OCI-LY7 (cell line): ENCODE measurements around the gene IER3. TPM values are rescaled to one million over a fixed set of nuclear protein-coding genes. Genes with fewer than 3 reads are reported as not detected.

Experiments used
- BruUV-seq: library from RNA; stranded (reverse); fragments of 400-500 nt; replicated peaks from 2 replicates; lab custom pipeline; 2021; lab: Mats Ljungman, UMichigan
- CTCF ChIA-PET: fragments of 300-600 bp; sonication (Branson Sonifier 250); formaldehyde crosslinking; loops from one replicate; lab custom pipeline; 2022; ENCODE audit warnings: antibody characterized with exemption; ENCODE audit not compliant: unreplicated experiment; lab: Charles Lee
- POLR2A ChIA-PET: fragments of 300-600 bp; sonication (Branson Sonifier 250); formaldehyde crosslinking; loops from one replicate; lab custom pipeline; 2022; ENCODE audit warnings: antibody characterized with exemption; lab: Charles Lee
- DNase-seq: peaks from one replicate; pipeline ENCODE4 v3.0.0-alpha.2; 2015; ENCODE audit warnings: low spot score
- H2AFZ ChIP-seq: fragments of 200-600 bp; sonication (generic), shearing (Covaris generic); 2 replicates; pipeline ENCODE4 v1.6.1; 2014; ENCODE audit warnings: mild to moderate bottlenecking, antibody characterized with exemption, low read length, moderate library complexity
- H3K27ac ChIP-seq: fragments of 200-600 bp; sonication (generic); 2 replicates; pipeline ENCODE4 v1.5.1; 2014; ENCODE audit warnings: mixed run types, low read depth, mild to moderate bottlenecking, moderate library complexity, low read length, inconsistent platforms; ENCODE audit not compliant: poor library complexity, severe bottlenecking
- H3K36me3 ChIP-seq: fragments of 200-600 bp; sonication (generic); 2 replicates; pipeline ENCODE4 v1.6.1; 2014; ENCODE audit warnings: mild to moderate bottlenecking, antibody characterized with exemption, low read length, moderate library complexity, mixed read lengths; ENCODE audit not compliant: insufficient read depth
- H3K4me1 ChIP-seq: fragments of 200-600 bp; sonication (generic); 2 replicates; pipeline ENCODE4 v1.5.1; 2014; ENCODE audit warnings: mild to moderate bottlenecking, low read length; ENCODE audit not compliant: insufficient read depth, poor library complexity, severe bottlenecking
- H3K4me2 ChIP-seq: fragments of 200-600 bp; sonication (generic); 2 replicates; pipeline ENCODE4 v1.6.1; 2014; ENCODE audit warnings: mild to moderate bottlenecking, low read length
- H3K4me3 ChIP-seq: fragments of 200-600 bp; sonication (generic); 2 replicates; pipeline ENCODE4 v1.5.1; 2014; ENCODE audit warnings: mild to moderate bottlenecking, low read depth, low read length; ENCODE audit not compliant: poor library complexity, severe bottlenecking
- H3K79me2 ChIP-seq: fragments of 200-600 bp; sonication (generic); 2 replicates; pipeline ENCODE4 v1.6.1; 2016; ENCODE audit warnings: low read depth, mild to moderate bottlenecking, low read length, moderate library complexity, mixed read lengths; ENCODE audit not compliant: insufficient read depth
- H3K9me2 ChIP-seq: fragments of 200-600 bp; sonication (generic); 2 replicates; pipeline ENCODE4 v1.6.1; 2016; ENCODE audit warnings: mild to moderate bottlenecking, low read length, mixed read lengths; ENCODE audit not compliant: insufficient read depth
- H3K9me3 ChIP-seq: fragments of 200-600 bp; sonication (generic); 2 replicates; pipeline ENCODE4 v1.6.1; 2014; ENCODE audit warnings: mild to moderate bottlenecking, mixed run types, low read length, mixed read lengths
- H4K20me1 ChIP-seq: fragments of 200-600 bp; sonication (generic); 2 replicates; pipeline ENCODE4 v1.6.1; 2014; ENCODE audit warnings: mild to moderate bottlenecking, antibody characterized with exemption, low read length, moderate library complexity, mixed read lengths; ENCODE audit not compliant: insufficient read depth
- EZH2phosphoT487 ChIP-seq: fragments of 200-600 bp; sonication (generic); IDR thresholded peaks from 2 replicates; pipeline ENCODE4 v1.6.1; 2018; ENCODE audit warnings: low read depth, borderline replicate concordance, mild to moderate bottlenecking, mixed run types, antibody characterized with exemption, low read length, moderate library complexity, mixed read lengths
- intact Hi-C: fragments of 100-400 bp; cut with micrococcal nuclease; formaldehyde crosslinking; loops from one replicate; pipeline ENCODE4 v1.10.0; 2022; ENCODE audit not compliant: unreplicated experiment
- total RNA-seq, 2 experiments: library from RNA; depleted of rRNA in 1 of 2; stranded (reverse); fragments of >200 nt in 1 of 2; shearing (Covaris generic) in 1 of 2; gene quantifications; 2 replicates each; pipeline ENCODE4 v1.2.3, GENCODE V29; 2014 to 2022
- TF ChIP-seq, protein P1 (sequence below): fragments of 200-600 bp; sonication (generic); conservative IDR thresholded peaks from 2 replicates; pipeline ENCODE4 v1.5.1; 2014; ENCODE audit warnings: mild to moderate bottlenecking, antibody characterized with exemption, low read length, moderate library complexity, mixed read lengths

The IER3 gene
- total RNA-seq, 2 experiments from 2014 or later, result 1.3 to 2.8 TPM

DNA sequence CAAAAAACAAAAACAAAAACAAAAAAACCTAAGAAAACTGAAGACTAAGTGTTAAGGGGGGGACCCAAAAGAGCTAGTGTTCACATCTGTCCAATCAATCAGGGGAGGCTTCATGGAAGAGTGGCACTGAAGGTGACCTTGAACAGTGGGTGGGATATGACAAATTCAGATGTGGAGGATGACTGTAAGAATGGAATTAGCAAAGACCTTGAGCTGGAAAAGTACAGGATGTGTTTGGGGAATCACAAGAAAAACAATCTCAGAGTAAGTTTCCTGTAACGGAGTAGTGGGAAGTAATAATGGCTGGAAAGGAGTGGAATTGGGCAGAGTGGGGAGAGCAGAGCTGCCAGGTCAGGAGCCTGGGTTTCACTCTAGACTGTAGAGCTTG is 2.9 kb upstream of the IER3 start:
- Histone ChIP-seq H3K9me2 (no peaks in the 10 kb centered on the region), H3K79me2 (no peaks in the 10 kb centered on the region; the same call in 1 of the 2 replicates), H3K27ac (no peak overlapping the region), H2AFZ (no peak overlapping the region), H3K9me3 (no peaks in the 10 kb centered on the region), H3K4me2 (no peak overlapping the region), H3K4me1 (peaks cover 21% of the 10 kb centered on the region), H4K20me1 (no peaks in the 10 kb centered on the region), H3K36me3 (no peaks in the 10 kb centered on the region), H3K4me3 (no peak overlapping the region)
- TF ChIP-seq EZH2phosphoT487, result no peak
- no TSS peak for BruUV-seq
- intact Hi-C loops, result no loop called here
- POLR2A ChIA-PET, result interaction anchor here (0.5 kb wide), 1 partner anchor 36 kb away, joined by 3 read pairs; no protein-coding TSS in a partner anchor
- CTCF ChIA-PET, result no interaction called here
- no peak for DNase-seq

DNA sequence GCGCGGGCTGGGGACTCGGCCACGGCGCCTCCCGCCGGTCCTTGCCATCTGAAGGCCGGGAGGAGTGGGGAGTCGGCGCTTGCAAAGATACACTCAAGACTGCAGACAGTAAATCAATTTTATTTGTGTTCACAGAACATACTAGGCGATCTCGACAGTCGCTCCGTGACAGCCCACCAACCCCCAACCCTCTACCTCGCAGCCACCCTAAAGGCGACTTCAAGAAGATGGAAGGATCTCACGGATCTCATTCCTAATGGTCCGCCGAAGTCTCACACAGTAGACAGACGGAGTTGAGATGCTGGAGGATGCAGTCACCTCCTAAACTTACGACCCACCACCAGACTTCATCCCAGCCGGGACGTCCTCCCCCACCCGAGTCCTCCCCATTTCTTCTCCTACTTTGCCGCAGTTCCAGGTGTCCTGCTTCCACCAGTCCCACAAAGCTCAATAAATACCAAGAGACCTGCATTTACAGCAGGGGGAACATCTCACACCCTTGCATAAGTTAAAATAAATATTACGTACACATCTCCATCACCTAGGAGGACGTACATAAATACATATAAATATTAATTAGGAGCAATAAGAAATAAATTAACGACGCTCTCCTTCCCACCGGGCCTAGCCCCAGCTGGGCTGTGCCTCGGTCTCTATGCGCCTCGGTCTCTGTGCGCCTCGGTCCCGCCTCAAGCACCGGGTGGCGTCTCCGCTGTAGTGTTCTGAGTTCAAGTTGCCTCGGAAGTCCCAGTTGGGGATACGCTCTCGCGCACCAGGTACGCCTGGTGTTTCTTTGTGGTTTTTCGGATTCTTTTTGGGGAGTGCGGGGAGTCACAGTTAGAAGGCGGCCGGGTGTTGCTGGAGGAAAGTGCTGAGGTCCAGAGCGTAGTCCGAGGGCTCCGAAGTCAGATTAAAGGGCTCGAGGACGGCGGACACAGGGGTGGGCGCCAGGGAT is 971 bp downstream of the IER3 start:
- CTCF ChIA-PET, result interaction anchor here (0.6 kb wide), 1 partner anchor 80 kb away, joined by 3 read pairs; no protein-coding TSS in a partner anchor

More for the DNA sequence above, 971 bp downstream of the IER3 start:
- H3K79me2 ChIP-seq, result peaks cover 10% of the 10 kb centered on the region
- peaks cover 22% of the 10 kb centered on the region for H3K36me3 ChIP-seq
- no peaks in the 10 kb centered on the region for H3K9me3 ChIP-seq
- TSS peak; percentile 90 for BruUV-seq
- H2AFZ ChIP-seq, result peak overlapping the region; percentile 74
- peak overlapping the region; percentile 50 for H3K27ac ChIP-seq
- intact Hi-C loops, result loop anchor here (1.0 to 5.0 kb wide), 3 partner anchors 126 to 186 kb away; partner anchors contain the start of genes GNL1, MRPS18B, PPP1R10 and PRR3
- peak overlapping the region; percentile 97 for H3K4me2 ChIP-seq
- no peaks in the 10 kb centered on the region for H4K20me1 ChIP-seq
- no peak for DNase-seq
- POLR2A ChIA-PET, result interaction anchor here (0.5 to 1.0 kb wide), 4 partner anchors 9 to 69 kb away, joined by 4 to 5 read pairs (median 4); partner anchors contain the start of gene MDC1
- TF ChIP-seq EZH2phosphoT487, result no peak
- TF ChIP-seq, protein P1, sequence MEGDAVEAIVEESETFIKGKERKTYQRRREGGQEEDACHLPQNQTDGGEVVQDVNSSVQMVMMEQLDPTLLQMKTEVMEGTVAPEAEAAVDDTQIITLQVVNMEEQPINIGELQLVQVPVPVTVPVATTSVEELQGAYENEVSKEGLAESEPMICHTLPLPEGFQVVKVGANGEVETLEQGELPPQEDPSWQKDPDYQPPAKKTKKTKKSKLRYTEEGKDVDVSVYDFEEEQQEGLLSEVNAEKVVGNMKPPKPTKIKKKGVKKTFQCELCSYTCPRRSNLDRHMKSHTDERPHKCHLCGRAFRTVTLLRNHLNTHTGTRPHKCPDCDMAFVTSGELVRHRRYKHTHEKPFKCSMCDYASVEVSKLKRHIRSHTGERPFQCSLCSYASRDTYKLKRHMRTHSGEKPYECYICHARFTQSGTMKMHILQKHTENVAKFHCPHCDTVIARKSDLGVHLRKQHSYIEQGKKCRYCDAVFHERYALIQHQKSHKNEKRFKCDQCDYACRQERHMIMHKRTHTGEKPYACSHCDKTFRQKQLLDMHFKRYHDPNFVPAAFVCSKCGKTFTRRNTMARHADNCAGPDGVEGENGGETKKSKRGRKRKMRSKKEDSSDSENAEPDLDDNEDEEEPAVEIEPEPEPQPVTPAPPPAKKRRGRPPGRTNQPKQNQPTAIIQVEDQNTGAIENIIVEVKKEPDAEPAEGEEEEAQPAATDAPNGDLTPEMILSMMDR, result no peak
- H3K9me2 ChIP-seq, result no peaks in the 10 kb centered on the region
- H3K4me3 ChIP-seq, result peak overlapping the region; percentile 91
- H3K4me1 ChIP-seq, result peaks cover 31% of the 10 kb centered on the region
